ENCODE measurements around the gene PKP3.
"Not testable (repeated sequence)": the region's sequence is repeated elsewhere in the genome, so short reads cannot be mapped to it uniquely, and the experiment has no call there.

The PKP3 gene

GRCh38 chr11:412641-413119, 18.7 kb downstream of the PKP3 start:
- no peak for DNase-seq (ENCODE audit: low read depth)

GRCh38 chr11:413120-414081, 19.4 kb downstream of the PKP3 start:
- no peak for DNase-seq (ENCODE audit: low read depth)

GRCh38 chr11:414318-414857, 20.4 kb downstream of the PKP3 start:
- DNase-seq (ENCODE audit: low read depth), result no peak

- no peak for DNase-seq (ENCODE audit: low read depth)
These were observed 21.6 kb downstream of the PKP3 start for GRCh38 chr11:415640-416041.

- DNase-seq (ENCODE audit: low read depth), result no peak
These were observed 22.2 kb downstream of the PKP3 start for GRCh38 chr11:416051-416756.

GRCh38 chr11:416757-417621, 23.0 kb downstream of the PKP3 start:
- DNase-seq (ENCODE audit: low read depth), result peak; percentile 29

GRCh38 chr11:417652-418342, 23.8 kb downstream of the PKP3 start:
- DNase-seq (ENCODE audit: low read depth), result no peak

- no peak for DNase-seq (ENCODE audit: low read depth)
These were observed 24.6 kb downstream of the PKP3 start for GRCh38 chr11:418343-419247.

- DNase-seq (ENCODE audit: low read depth), result no peak
These were observed 25.4 kb downstream of the PKP3 start for GRCh38 chr11:419248-420005.

GRCh38 chr11:420054-420910, 26.3 kb downstream of the PKP3 start:
- DNase-seq (ENCODE audit: low read depth), result no peak

- DNase-seq (ENCODE audit: low read depth), result no peak
These were observed 26.9 kb downstream of the PKP3 start for GRCh38 chr11:420911-421321.

GRCh38 chr11:422249-422656, 28.2 kb downstream of the PKP3 start:
- DNase-seq (ENCODE audit: low read depth), result no peak

GRCh38 chr11:424232-424631, 30.2 kb downstream of the PKP3 start:
- no peak for DNase-seq (ENCODE audit: low read depth)

GRCh38 chr11:424766-425165, 30.8 kb downstream of the PKP3 start:
- DNase-seq (ENCODE audit: low read depth), result not testable (repeated sequence)

- no peak for DNase-seq (ENCODE audit: low read depth)
These were observed 31.3 kb downstream of the PKP3 start for GRCh38 chr11:425301-425700.

GRCh38 chr11:426851-427250, 32.8 kb downstream of the PKP3 start:
- no peak for DNase-seq (ENCODE audit: low read depth)

GRCh38 chr11:428295-428694, 34.3 kb downstream of the PKP3 start:
- DNase-seq (ENCODE audit: low read depth), result no peak

GRCh38 chr11:429391-429790, 35.4 kb downstream of the PKP3 start:
- DNase-seq (ENCODE audit: low read depth), result no peak

Data from iris pigment epithelial cell (primary cell).